Activated CD4-positive, alpha-beta T cell treated with anti-CD3 and anti-CD28 coated beads, Interleukin-2, Interleukin-4, amounts not matched to agents 100 ng/mL and 50 ng/mL, durations not matched to agents 16 hours and 8 hours (primary cell): Measurements from ENCODE around the gene ADAMTS17.

Experiments
- DNase-seq: peaks from one replicate; pipeline ENCODE4 v3.0.0-alpha.2; 2020; ENCODE audit warnings: low spot score

Gene ADAMTS17

DNA sequence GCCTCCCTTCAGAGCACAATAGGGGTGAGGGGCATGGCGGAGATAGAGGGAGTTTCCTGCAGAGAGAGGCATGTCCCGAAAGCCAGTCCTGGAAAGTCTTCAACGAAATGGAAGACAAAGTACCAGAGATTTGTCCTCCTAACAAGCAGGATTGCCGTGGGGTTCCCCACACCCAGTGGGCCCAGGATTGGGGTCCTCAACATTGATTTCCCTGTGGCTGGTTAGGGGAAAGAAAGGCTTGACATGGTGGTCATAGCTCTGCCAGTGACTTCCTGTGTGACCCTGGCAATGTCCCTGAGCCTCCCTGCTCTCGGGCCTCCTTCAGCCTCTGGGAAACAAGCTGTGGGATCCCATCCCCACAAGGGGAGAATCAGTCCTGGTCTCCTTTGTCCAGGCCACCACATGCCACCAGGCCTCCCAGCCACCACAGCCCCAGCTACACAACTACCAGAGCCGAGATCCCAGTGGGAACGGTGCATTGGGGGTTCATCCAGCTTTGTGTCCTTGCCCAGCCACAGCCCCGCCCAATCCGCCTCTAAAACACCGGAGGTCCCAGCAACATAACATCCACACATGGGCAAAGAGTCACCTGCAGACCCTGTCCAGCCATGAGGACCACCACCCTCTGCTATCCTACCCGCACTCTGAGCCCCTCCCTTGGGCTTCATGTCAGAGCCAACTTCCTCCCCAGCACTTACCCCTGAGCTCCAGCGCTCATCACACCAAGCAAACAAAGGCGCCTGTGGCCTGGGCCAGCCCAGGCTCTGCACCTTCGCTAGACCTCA, 63.0 kb downstream of the ADAMTS17 start:
- no peak for DNase-seq

GRCh38 chr15:100277087-100277855, 64.5 kb downstream of the ADAMTS17 start:
- DNase-seq, result no peak

- DNase-seq, result no peak
Observed at GRCh38 chr15:100276506-100276905, 65.3 kb downstream of the ADAMTS17 start.

GRCh38 chr15:100275641-100276040, 66.1 kb downstream of the ADAMTS17 start:
- DNase-seq, result no peak

- no peak for DNase-seq
Observed at GRCh38 chr15:100269831-100270230, 71.9 kb downstream of the ADAMTS17 start.

DNA sequence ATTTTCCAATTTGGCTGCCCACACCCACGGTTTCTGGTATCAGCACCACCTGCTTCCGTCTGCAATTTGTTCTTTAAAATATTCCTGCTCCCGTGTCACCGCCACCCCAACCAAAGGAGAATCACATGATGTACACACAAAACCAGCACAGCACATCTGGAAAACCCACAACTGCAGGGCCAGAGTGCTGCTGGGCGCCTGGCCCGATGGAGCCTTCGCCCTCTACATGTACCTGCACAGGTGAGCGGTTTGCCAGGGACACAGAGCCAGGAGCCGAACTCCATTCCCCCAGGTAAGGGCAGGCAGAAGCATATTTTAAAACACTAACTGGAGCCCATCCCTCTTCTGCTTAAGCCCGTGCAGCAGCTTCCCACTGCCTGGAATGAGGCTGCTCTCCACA, 75.6 kb downstream of the ADAMTS17 start:
- DNase-seq, result no peak

DNA sequence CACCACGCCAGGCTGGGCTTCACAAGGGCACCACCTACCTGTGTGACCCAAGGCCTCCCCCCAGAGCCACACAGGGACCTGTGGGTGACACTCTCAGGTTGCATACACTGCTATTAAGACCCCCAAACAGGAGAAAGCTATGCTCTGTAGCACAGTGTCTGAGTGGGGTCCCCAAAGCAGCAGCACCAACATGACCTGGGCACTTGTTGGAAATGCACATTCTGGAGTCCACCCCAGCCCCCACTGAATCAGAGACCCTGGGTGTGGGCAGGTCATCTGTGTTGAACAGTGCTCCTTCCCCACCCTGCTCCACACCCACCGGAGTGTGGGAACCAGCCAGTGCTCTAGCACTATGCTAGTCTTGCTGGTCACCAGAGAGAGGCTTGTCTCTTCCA, 76.1 kb downstream of the ADAMTS17 start:
- no peak for DNase-seq

DNA sequence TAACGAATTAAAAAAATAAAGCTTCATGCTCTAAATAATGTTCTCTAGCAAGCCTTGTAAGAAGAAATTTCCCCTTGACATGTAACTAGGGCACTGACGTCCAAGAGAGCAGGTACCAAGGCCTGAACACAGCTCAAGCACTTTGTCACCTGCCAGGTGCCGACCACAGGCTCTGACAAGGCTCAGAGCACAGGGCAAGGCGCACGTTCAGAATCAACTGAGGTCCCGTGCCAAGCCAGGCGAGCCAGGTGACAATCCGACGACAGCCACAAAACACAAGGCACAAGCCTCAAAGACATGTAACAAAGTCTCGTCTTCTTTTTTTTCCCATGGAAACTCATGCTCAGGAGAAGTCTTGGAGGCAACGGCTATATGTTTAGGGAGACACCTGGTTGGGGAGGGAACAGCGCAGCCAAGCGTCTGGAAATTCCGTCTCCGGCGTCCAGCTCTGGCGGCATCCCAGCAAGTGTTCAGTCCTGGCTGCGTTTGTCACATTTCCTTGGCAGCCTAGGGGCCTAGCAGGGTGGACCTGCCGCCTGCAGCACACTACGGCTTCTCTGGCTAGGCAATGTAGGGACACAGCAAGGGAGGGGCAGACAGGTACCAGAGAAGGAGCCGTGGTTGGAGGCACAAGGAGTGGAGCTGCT, 76.7 kb downstream of the ADAMTS17 start:
- no peak for DNase-seq

DNA sequence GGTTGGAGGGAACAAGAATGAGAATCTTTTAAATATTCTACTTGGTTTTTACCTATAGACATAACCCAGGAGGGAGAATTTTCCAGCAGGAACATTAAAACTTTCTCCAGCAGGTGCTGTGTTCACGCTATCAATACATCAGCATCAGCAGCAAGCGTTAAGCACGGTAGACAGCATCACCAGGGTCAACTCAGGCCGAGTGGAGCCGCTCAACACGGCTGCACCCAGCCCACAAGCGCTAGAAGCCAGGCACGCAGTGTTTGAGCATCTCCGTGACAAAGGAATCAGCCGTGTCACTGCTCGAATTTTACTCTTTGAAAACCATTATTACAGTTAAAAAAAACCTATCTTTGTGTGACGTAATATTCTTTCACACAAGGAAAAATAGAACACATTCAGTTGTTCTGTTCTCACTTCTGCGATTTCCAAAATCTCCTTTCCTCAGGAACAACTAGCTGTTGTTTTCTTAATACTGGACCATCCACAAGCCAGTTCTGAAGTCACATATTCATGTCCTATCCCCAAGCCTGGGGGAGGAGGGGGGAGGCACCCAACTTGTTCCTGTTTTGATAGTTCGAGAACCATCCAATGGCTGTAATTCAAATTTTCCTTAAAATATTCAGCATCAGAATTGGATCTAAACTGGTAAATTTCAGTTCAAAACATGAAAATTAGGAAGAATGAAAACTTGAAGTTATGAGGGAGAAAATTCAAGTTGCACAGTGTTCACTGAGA, 77.9 kb downstream of the ADAMTS17 start:
- no peak for DNase-seq

GRCh38 chr15:100263031-100263430, 78.7 kb downstream of the ADAMTS17 start:
- DNase-seq, result no peak

GRCh38 chr15:100261302-100262240, 80.2 kb downstream of the ADAMTS17 start:
- no peak for DNase-seq

- no peak for DNase-seq
Observed at GRCh38 chr15:100259266-100259665, 82.5 kb downstream of the ADAMTS17 start.

GRCh38 chr15:100256970-100257650, 84.7 kb downstream of the ADAMTS17 start:
- no peak for DNase-seq

DNA sequence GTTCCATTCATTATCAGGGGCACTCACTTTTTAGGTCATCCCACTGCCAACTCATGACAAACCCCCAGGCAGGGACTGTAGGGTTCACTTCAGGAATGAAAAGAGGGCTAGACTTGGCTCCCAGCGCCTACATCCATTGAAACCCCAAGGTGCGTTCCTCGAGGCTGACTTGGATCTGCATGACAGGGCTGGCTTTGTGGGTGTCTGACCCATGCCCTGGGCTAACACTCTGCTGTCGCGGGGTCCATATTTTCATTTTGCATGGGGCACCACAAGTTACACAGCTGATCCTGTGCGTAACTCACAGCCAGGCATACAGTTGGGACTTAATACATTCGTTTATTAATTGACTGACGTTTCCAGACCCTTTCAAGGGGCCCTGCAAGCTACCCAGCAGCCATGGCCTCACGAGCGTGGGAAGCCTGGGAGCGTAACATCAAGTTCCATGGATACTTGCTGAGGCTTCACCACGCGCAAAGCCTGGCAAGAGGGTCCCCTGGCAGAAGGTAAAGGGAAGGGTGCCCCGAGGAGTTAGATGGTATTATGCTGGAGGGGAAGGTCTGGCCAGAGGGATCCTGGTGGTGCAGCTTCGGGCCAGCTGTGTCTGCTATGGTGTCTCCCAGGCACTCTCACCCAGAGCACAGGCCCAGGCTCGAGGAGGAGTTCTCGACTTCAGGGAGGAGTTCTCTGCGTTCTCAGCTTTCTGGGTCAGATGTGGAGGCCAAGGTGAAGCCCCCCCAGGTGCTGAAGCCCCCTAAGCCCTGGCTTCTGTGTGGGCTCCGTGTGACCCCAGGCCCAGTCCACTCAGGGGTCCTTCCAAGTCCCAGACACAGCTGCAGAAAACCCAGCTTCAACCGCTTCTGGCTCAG, 85.4 kb downstream of the ADAMTS17 start:
- no peak for DNase-seq

DNA sequence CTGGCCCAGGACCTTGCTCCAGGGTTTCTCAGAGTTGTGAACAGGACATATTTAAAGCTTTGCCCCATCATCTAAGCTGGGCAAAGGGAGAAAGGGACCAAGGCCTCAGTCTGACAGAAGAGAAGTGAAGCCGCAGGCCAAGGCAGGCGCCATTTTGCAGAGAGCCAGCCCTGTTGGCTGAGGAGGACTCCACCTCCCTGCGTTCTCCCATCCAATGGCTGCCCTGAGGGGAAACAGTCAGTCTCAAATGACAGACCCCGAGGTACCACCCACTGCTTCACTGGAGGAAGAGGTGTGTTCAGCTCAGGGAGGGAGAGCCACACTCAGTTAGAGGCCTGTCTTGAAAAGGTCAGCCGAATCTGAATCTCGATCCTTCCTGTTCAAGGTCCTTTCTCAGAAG, 86.1 kb downstream of the ADAMTS17 start:
- no peak for DNase-seq

- DNase-seq, result no peak
Observed at GRCh38 chr15:100254691-100255090, 87.1 kb downstream of the ADAMTS17 start.

DNA sequence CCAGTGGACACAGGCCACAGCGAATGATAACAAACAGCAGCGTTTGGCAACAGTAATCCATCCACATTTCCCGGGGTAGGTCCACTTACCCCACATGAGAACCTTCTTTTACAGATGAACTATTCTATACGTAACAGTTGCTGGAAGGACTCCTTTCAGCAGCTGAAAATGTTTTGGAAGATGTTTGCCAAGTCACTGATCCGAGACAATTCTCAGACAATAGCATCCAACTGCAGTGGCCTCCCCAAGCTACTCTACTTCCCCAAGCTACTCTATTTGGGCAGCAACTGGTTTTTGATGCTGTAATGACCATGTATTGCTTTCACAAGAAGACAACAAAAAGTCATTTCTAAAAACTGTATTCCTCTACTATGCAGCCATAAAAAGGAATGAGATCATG, 87.5 kb downstream of the ADAMTS17 start:
- no peak for DNase-seq

- no peak for DNase-seq
Observed at GRCh38 chr15:100253640-100254039, 88.1 kb downstream of the ADAMTS17 start.

DNA sequence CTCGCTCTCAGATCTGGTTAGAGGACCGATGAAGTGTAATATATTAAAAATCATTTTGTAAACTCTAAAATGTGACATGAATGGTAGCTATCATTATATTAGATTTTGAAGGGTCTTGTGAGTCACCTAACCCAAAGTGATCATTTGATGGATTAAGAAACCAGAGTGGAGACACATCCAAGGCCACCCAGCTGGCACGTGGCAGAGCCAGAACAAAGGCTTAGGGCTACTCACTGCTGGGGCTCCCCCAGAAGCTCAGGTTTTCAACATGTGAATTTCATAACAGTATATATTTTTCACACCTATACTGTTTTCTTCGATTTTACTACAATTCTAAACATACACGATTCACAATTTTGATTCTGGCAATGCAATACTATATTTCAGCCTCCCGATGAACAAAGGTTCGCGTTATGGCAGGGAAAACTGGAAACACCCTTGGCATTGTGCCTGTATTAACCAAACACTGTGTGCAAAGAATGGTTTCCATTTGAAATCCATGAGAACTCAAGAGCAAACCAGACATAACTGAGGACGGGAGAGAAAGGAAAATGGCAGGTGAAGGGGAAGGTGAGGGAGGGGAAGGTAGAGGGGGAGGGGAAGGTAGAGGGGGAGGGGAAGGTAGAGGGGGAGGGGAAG, 88.9 kb downstream of the ADAMTS17 start:
- DNase-seq, result no peak
